ACC112 (cell line): ENCODE data around the gene DHX32.

Experiments
- H2AFZ ChIP-seq: fragments of 200-600 bp; sonication (generic); one replicate; pipeline ENCODE4 v1.6.0; 2017; ENCODE audit warnings: antibody characterized with exemption, low read length; ENCODE audit not compliant: unreplicated experiment
- H3K27ac ChIP-seq: fragments of 200-600 bp; sonication (generic); 2 replicates; pipeline ENCODE4 v1.5.1; 2014; ENCODE audit warnings: low read depth, mild to moderate bottlenecking, antibody characterized with exemption, low read length, moderate library complexity
- H3K27me3 ChIP-seq: fragments of 200-600 bp; sonication (generic); 2 replicates; pipeline ENCODE4 v1.6.1; 2014; ENCODE audit warnings: mild to moderate bottlenecking, antibody characterized with exemption, low read length, moderate library complexity, mixed read lengths; ENCODE audit not compliant: insufficient read depth
- H3K36me3 ChIP-seq: fragments of 200-600 bp; sonication (generic); 2 replicates; pipeline ENCODE4 v1.6.1; 2016; ENCODE audit warnings: mild to moderate bottlenecking, antibody characterized with exemption, low read length, moderate library complexity, mixed read lengths; ENCODE audit not compliant: insufficient read depth
- H3K4me1 ChIP-seq: fragments of 200-600 bp; sonication (generic); one replicate; pipeline ENCODE4 v1.6.1; 2016; ENCODE audit warnings: low read length, mixed read lengths; ENCODE audit not compliant: insufficient read depth, unreplicated experiment, control insufficient read depth
- H3K4me3 ChIP-seq: fragments of 200-600 bp; sonication (generic); 2 replicates; pipeline ENCODE4 v1.5.1; 2014; ENCODE audit warnings: mild to moderate bottlenecking, low read depth, low read length
- H3K79me2 ChIP-seq: fragments of 200-600 bp; sonication (generic); one replicate; pipeline ENCODE4 v1.6.0; 2016; ENCODE audit warnings: low read length; ENCODE audit not compliant: control insufficient read depth, unreplicated experiment, insufficient read depth

Gene DHX32

GRCh38 chr10:125846894-125847293, 34.2 kb downstream of the DHX32 start:
- Histone ChIP-seq H3K4me3 (no peak overlapping the region), H3K27ac (no peak overlapping the region), H3K27me3 (no peaks in the 10 kb centered on the region), H3K4me1 (no peaks in the 10 kb centered on the region), H3K36me3 (peaks cover 2% of the 10 kb centered on the region; the same call in 1 of the 2 replicates), H3K79me2 (no peaks in the 10 kb centered on the region), H2AFZ (no peak overlapping the region)

GRCh38 chr10:125845617-125846016, 35.5 kb downstream of the DHX32 start:
- Histone ChIP-seq H3K36me3 (peaks cover 6% of the 10 kb centered on the region; the same call in 1 of the 2 replicates), H2AFZ (no peak overlapping the region), H3K27ac (no peak overlapping the region), H3K27me3 (no peaks in the 10 kb centered on the region), H3K4me3 (no peak overlapping the region), H3K79me2 (no peaks in the 10 kb centered on the region), H3K4me1 (peaks cover 9% of the 10 kb centered on the region)

- peaks cover 10% of the 10 kb centered on the region for H3K4me1 ChIP-seq
- no peak overlapping the region for H2AFZ ChIP-seq
- H3K27ac ChIP-seq: no peak overlapping the region
- H3K27me3 ChIP-seq: no peaks in the 10 kb centered on the region
- peaks cover 6% of the 10 kb centered on the region; the same call in 1 of the 2 replicates for H3K36me3 ChIP-seq
- no peak overlapping the region for H3K4me3 ChIP-seq
- no peaks in the 10 kb centered on the region for H3K79me2 ChIP-seq
These were observed 36.3 kb downstream of the DHX32 start for GRCh38 chr10:125844751-125845221.

- Histone ChIP-seq H2AFZ (no peak overlapping the region), H3K4me1 (peaks cover 10% of the 10 kb centered on the region), H3K36me3 (peaks cover 10% of the 10 kb centered on the region; the same call in 1 of the 2 replicates), H3K27ac (no peak overlapping the region), H3K27me3 (no peaks in the 10 kb centered on the region), H3K79me2 (no peaks in the 10 kb centered on the region), H3K4me3 (no peak overlapping the region)
These were observed 37.3 kb downstream of the DHX32 start for GRCh38 chr10:125843603-125844329.

GRCh38 chr10:125840955-125841354, 40.1 kb downstream of the DHX32 start:
- Histone ChIP-seq H3K27ac (0 out of 2 replicates have a peak overlapping the region, but pooled peaks have one; percentile 11), H2AFZ (no peak overlapping the region), H3K36me3 (peaks cover 23% of the 10 kb centered on the region), H3K4me1 (peaks cover 10% of the 10 kb centered on the region), H3K4me3 (no peak overlapping the region), H3K79me2 (no peaks in the 10 kb centered on the region), H3K27me3 (no peaks in the 10 kb centered on the region)

GRCh38 chr10:125840406-125840805, 40.7 kb downstream of the DHX32 start:
- H3K27ac ChIP-seq: no peak overlapping the region
- no peaks in the 10 kb centered on the region for H3K79me2 ChIP-seq
- H2AFZ ChIP-seq: no peak overlapping the region
- no peak overlapping the region for H3K4me3 ChIP-seq
- peaks cover 28% of the 10 kb centered on the region for H3K36me3 ChIP-seq
- no peaks in the 10 kb centered on the region for H3K27me3 ChIP-seq
- peaks cover 10% of the 10 kb centered on the region for H3K4me1 ChIP-seq

- Histone ChIP-seq H3K36me3 (peaks cover 30% of the 10 kb centered on the region), H3K27me3 (no peaks in the 10 kb centered on the region), H3K27ac (no peak overlapping the region), H2AFZ (no peak overlapping the region), H3K4me1 (peaks cover 10% of the 10 kb centered on the region), H3K79me2 (no peaks in the 10 kb centered on the region), H3K4me3 (no peak overlapping the region)
These were observed 42.1 kb downstream of the DHX32 start for GRCh38 chr10:125838802-125839575.

- no peaks in the 10 kb centered on the region for H3K79me2 ChIP-seq
- no peak overlapping the region for H2AFZ ChIP-seq
- no peak overlapping the region for H3K4me3 ChIP-seq
- H3K27ac ChIP-seq: no peak overlapping the region
- H3K36me3 ChIP-seq: peaks cover 37% of the 10 kb centered on the region
- H3K4me1 ChIP-seq: peaks cover 10% of the 10 kb centered on the region
- no peaks in the 10 kb centered on the region for H3K27me3 ChIP-seq
These were observed 44.3 kb downstream of the DHX32 start for GRCh38 chr10:125836746-125837145.

GRCh38 chr10:125828311-125828710, 52.8 kb downstream of the DHX32 start:
- no peak overlapping the region for H3K4me3 ChIP-seq
- H3K4me1 ChIP-seq: peaks cover 22% of the 10 kb centered on the region
- peaks cover 58% of the 10 kb centered on the region for H3K79me2 ChIP-seq
- no peaks in the 10 kb centered on the region for H3K27me3 ChIP-seq
- no peak overlapping the region for H2AFZ ChIP-seq
- no peak overlapping the region for H3K27ac ChIP-seq
- peaks cover 38% of the 10 kb centered on the region for H3K36me3 ChIP-seq

GRCh38 chr10:125827133-125827532, 54.0 kb downstream of the DHX32 start:
- Histone ChIP-seq H3K4me3 (no peak overlapping the region), H3K27me3 (no peaks in the 10 kb centered on the region), H3K27ac (no peak overlapping the region), H2AFZ (no peak overlapping the region), H3K36me3 (peaks cover 35% of the 10 kb centered on the region), H3K4me1 (peaks cover 23% of the 10 kb centered on the region), H3K79me2 (peaks cover 66% of the 10 kb centered on the region)
